ENCODE results near the gene OXLD1.

The OXLD1 gene

DNA sequence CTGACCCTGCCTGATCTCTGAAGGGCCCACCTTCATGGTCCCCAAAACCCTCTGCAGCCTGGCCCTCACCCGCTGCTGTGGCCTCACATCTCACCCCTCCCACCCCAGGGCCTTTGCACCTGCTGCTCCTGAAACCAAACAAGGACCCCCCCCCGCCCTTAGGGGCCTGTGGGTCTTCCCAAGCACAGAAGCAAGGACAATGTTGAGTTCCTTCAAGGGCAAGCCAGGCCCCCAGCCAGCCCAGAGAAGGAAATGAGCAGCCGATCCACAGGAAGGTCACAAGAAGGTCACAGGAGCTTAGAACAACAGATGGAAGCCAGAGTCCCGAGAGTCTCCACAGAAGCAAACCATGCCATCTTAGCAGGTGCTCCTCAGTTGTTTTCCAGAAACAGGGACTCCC, 9.6 kb downstream of the OXLD1 start:
- no peak overlapping the region for H3K27ac ChIP-seq (ENCODE audit: low read depth, low read length)
- no peak overlapping the region for H3K4me3 ChIP-seq (ENCODE audit: low read depth in 1 of 2, low read length in 2 of 2)
- H3K27me3 ChIP-seq (ENCODE audit: control insufficient read depth in 1 of 2, insufficient read depth in 2 of 2, low read length in 2 of 2): peaks cover 0 to 18% of the 10 kb centered on the region in 2 donors
- H3K9me3 ChIP-seq (ENCODE audit: low read length): no peaks in the 10 kb centered on the region
- no peaks in the 10 kb centered on the region for H3K36me3 ChIP-seq (ENCODE audit: insufficient read depth, low read length)
- H3K9ac ChIP-seq (ENCODE audit: low read length): no peak overlapping the region
- no peaks in the 10 kb centered on the region for H3K4me1 ChIP-seq (ENCODE audit: insufficient read depth, low read length)

DNA sequence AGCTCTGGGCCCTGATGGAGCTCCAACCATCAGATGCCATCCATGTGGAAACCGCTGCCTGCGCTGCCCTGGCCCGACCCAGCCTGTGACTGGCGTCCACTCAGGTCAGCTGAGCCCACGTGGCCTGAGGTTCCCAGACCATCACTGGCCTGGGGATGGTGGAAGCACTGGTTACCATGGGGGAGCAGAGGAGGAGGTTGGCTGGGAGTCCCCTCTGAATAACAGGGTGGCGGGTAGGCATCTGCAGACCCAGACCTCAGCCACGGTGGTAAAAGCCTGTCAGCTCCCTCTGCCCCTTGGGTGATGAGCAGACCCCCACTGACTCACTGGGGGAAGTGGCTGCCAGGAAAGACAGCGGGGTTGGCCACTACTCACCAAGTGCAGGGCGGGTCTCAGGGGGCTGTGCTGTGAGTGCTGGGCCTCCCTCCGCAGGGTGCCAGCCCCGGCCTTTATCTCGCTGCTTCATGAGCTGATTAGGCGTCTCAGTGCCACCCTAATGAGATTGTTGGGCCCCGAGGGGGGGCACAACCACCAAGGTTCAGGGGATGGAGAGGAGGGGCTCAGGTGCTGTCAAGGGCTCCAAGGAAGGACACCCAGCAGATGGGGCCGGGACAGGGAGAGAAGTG, 10.2 kb downstream of the OXLD1 start, which contains the start of gene PDE6G:
Gene PDE6G (minus strand): TSS at position 425 of the 626 bp plus-strand sequence. CDS start 3,237 bp downstream, outside the sequence.
- H3K27ac ChIP-seq (ENCODE audit: low read depth, low read length): no peak within 1 kb of the TSS
- H3K9me3 ChIP-seq (ENCODE audit: low read length): no peaks in the 10 kb centered on the region
- no peak within 1 kb of the TSS for H3K4me3 ChIP-seq (ENCODE audit: low read depth in 1 of 2, low read length in 2 of 2)
- peaks cover 0 to 24% of the 10 kb centered on the region in 2 donors for H3K27me3 ChIP-seq (ENCODE audit: control insufficient read depth in 1 of 2, insufficient read depth in 2 of 2, low read length in 2 of 2)
- no peaks in the 10 kb centered on the region for H3K36me3 ChIP-seq (ENCODE audit: insufficient read depth, low read length)
- no peaks in the 10 kb centered on the region for H3K4me1 ChIP-seq (ENCODE audit: insufficient read depth, low read length)
- H3K9ac ChIP-seq (ENCODE audit: low read length): no peak within 1 kb of the TSS

DNA sequence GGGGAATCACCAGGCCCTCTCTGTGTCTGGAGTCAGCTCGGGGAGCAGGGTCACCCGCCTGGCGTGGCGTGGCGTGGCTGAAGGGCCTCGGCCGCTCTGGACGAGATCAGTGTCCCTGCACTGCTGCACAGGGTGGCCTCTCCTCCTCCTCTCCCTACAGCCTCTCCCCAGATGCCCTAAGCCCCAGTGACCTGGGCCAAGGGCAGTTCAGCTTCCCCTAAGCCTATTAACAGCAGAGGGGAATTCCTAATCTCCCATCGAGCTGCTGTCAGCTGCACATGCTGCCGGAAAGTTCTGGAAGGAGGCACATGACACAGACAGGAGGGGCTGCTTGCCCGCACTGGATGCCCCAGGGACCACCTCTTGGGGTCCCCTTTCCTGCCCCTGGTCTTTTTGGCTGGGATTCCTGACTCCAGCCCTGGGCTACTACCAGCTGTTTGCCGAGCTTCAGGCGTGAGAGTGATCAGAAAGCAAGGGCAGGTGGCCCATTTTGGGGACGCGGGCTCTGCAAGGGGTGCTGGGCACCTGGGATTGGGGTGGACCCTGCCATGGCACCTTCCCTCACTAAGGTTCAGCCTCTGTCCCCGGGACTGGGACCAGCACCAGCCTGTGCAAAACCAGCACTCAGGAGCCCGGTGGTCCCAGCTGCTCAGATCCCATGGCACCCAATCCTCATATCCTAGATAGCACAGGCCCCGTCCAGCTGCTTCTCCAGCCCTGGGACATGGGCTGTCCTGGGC, 10.9 kb downstream of the OXLD1 start:
- no peaks in the 10 kb centered on the region for H3K9me3 ChIP-seq (ENCODE audit: low read length)
- H3K4me3 ChIP-seq (ENCODE audit: low read depth in 1 of 2, low read length in 2 of 2): no peak overlapping the region
- H3K27me3 ChIP-seq (ENCODE audit: control insufficient read depth in 1 of 2, insufficient read depth in 2 of 2, low read length in 2 of 2): peaks cover 3 to 31% of the 10 kb centered on the region in 2 donors
- H3K9ac ChIP-seq (ENCODE audit: low read length): no peak overlapping the region
- H3K36me3 ChIP-seq (ENCODE audit: insufficient read depth, low read length): no peaks in the 10 kb centered on the region
- H3K27ac ChIP-seq (ENCODE audit: low read depth, low read length): no peak overlapping the region
- H3K4me1 ChIP-seq (ENCODE audit: insufficient read depth, low read length): no peaks in the 10 kb centered on the region

DNA sequence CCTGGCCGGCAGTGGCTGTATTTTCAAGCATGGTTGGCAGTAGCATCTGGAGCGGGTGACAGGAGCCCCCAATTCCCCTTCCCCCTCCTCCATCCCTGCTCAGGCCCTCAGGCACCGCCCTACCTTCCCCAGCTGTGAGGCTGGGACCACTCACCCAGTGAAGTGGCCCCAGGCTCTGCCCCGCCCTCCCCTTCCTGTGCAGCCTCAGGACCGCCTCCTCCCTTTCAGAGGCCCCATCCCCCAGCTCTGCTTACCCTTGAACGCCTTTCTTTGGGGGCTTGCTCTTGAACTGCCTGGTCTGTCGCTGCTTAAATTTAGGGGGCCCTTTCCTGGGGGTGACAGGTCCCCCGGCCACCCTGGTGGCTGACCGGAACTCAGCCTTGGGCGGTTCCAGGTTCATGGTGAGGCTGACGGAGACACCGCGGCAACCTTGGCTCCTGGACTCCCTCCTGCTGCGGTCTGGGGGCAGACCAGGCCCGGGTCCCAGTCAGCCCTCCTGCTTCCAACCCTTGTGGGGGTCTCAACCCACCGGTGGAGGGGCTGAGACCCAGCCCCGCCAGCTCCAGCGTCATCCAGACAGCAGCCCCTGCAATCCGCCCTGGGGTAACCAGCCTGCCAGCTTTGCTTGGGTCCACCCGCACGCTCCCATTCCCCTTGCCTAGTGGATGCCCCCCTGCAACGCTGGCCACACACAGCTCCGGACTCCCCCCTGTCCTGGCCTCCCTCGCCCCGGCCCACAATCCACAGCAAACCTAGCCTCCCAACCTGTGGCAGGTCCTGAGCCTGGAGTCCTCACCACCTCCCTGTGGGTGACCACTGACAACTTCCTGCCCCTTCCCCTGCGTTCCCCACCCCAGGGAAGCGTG, 13.3 kb downstream of the OXLD1 start:
- peaks cover 16 to 52% of the 10 kb centered on the region in 2 donors for H3K27me3 ChIP-seq (ENCODE audit: control insufficient read depth in 1 of 2, insufficient read depth in 2 of 2, low read length in 2 of 2)
- no peaks in the 10 kb centered on the region for H3K4me1 ChIP-seq (ENCODE audit: insufficient read depth, low read length)
- no peak overlapping the region for H3K27ac ChIP-seq (ENCODE audit: low read depth, low read length)
- no peaks in the 10 kb centered on the region for H3K36me3 ChIP-seq (ENCODE audit: insufficient read depth, low read length)
- no peak overlapping the region for H3K4me3 ChIP-seq (ENCODE audit: low read depth in 1 of 2, low read length in 2 of 2)
- H3K9ac ChIP-seq (ENCODE audit: low read length): no peak overlapping the region
- no peaks in the 10 kb centered on the region for H3K9me3 ChIP-seq (ENCODE audit: low read length)

DNA sequence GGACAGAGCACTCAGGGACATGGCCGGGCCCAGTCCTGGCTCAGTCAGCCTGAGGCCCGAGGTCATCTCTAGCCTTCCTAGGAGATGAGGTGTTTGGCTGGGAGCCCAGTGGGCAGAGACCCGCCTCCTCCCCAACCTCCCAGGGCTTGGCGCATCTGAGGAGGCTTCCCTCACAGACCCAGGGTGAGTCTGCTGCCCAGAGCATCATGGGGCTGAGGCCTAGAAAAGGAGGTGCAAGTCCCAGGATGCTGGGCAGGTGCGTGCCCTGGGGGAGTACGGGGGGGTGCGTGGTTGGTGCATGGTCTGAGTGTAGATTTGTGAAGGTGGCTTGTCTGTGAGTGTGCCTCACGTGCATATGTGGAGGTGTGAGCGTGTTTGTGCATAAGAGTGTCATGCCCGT, 14.7 kb downstream of the OXLD1 start:
- peaks cover 16 to 62% of the 10 kb centered on the region in 2 donors for H3K27me3 ChIP-seq (ENCODE audit: control insufficient read depth in 1 of 2, insufficient read depth in 2 of 2, low read length in 2 of 2)
- H3K4me1 ChIP-seq (ENCODE audit: insufficient read depth, low read length): no peaks in the 10 kb centered on the region
- H3K4me3 ChIP-seq (ENCODE audit: low read depth in 1 of 2, low read length in 2 of 2): no peak overlapping the region
- no peak overlapping the region for H3K9ac ChIP-seq (ENCODE audit: low read length)
- no peak overlapping the region for H3K27ac ChIP-seq (ENCODE audit: low read depth, low read length)
- H3K9me3 ChIP-seq (ENCODE audit: low read length): no peaks in the 10 kb centered on the region
- no peaks in the 10 kb centered on the region for H3K36me3 ChIP-seq (ENCODE audit: insufficient read depth, low read length)

DNA sequence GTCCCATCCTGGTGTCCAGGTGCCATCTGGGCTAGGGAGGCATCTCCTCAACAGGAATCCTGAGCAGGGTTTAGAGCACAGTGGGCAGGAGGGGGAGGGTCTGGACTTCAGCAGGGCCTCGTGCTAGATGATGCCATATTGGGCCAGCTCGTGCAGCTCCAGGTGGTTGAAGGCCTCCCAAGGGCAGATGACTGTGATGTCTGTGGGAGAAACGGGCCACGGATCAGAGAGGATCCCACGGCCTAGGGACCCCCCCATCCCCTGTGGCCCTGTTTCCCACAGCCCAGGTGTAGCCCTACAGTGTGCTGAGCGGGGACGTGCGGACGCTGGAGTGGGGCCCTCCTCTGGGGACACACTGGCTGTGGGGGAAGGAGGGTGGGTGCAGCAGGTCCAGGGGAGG, 15.5 kb downstream of the OXLD1 start:
- no peaks in the 10 kb centered on the region for H3K36me3 ChIP-seq (ENCODE audit: insufficient read depth, low read length)
- no peak overlapping the region for H3K9ac ChIP-seq (ENCODE audit: low read length)
- no peaks in the 10 kb centered on the region for H3K9me3 ChIP-seq (ENCODE audit: low read length)
- no peak overlapping the region for H3K4me3 ChIP-seq (ENCODE audit: low read depth in 1 of 2, low read length in 2 of 2)
- no peak overlapping the region for H3K27ac ChIP-seq (ENCODE audit: low read depth, low read length)
- no peaks in the 10 kb centered on the region for H3K4me1 ChIP-seq (ENCODE audit: insufficient read depth, low read length)
- peaks cover 16 to 62% of the 10 kb centered on the region in 2 donors for H3K27me3 ChIP-seq (ENCODE audit: control insufficient read depth in 1 of 2, insufficient read depth in 2 of 2, low read length in 2 of 2)

DNA sequence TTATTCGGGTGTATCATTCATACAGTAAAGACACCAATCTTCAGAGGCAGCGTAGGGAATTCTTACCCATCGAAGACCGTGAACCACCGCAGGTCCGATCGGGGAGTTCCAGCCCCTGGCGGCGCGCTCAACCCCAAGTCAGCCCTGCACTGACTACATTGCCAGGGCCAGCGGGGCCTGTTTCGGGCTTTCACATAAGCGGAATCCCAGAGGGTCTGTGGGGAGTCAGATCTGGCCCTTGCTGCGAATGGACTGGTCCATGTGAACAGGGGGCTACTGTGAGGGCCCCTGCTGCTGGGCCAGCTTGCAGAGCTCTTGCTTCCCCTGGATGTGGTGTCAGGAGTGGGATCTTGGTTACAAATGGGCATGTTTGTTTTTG, 17.7 kb downstream of the OXLD1 start:
- peaks cover 16 to 56% of the 10 kb centered on the region in 2 donors for H3K27me3 ChIP-seq (ENCODE audit: control insufficient read depth in 1 of 2, insufficient read depth in 2 of 2, low read length in 2 of 2)
- no peak overlapping the region for H3K9ac ChIP-seq (ENCODE audit: low read length)
- no peak overlapping the region for H3K27ac ChIP-seq (ENCODE audit: low read depth, low read length)

DNA sequence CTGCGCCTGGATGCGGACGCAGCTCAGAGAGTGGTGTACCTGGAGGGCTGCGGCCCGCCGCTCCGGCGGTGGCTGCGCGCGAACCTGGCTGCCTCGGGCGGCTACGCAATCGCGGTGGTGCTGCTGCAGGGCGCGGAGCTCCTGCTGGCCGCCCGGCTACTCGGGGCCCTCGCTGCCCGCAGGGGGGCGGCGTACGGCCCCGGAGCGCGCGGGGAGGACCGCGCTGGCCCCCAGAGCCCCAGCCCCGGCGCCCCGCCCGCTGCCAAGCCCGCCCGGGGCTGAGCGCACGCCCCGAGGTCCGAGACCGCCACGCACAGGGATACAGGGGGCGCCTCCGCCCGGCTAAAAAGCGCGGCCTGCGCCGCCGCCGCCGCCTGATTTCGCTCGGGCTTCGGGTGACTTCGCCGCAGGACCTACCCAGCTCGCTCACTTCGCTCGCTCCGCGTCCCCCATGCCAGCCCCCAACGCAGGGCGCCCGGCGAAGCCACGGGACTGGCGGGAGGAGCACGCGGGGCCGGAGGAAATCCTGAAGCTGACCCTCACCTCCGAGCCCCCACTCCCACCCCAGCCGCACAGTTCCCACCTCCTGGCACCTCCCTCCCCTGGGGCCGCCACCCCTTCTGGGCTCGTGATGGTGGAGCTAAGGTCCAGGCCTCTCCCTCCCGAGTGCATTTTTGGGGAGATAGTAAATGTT, 18.2 kb downstream of the OXLD1 start:
- H3K4me3 ChIP-seq (ENCODE audit: low read depth in 1 of 2, low read length in 2 of 2): no peak overlapping the region
- no peaks in the 10 kb centered on the region for H3K9me3 ChIP-seq (ENCODE audit: low read length)
- no peak overlapping the region for H3K9ac ChIP-seq (ENCODE audit: low read length)
- H3K27me3 ChIP-seq (ENCODE audit: control insufficient read depth in 1 of 2, insufficient read depth in 2 of 2, low read length in 2 of 2): peaks cover 16 to 51% of the 10 kb centered on the region in 2 donors
- no peaks in the 10 kb centered on the region for H3K36me3 ChIP-seq (ENCODE audit: insufficient read depth, low read length)
- H3K4me1 ChIP-seq (ENCODE audit: insufficient read depth, low read length): no peaks in the 10 kb centered on the region
- no peak overlapping the region for H3K27ac ChIP-seq (ENCODE audit: low read depth, low read length)

More for the DNA sequence above, 17.7 kb downstream of the OXLD1 start:
- Histone ChIP-seq H3K9me3 (ENCODE audit: low read length) (no peaks in the 10 kb centered on the region), H3K4me3 (ENCODE audit: low read depth in 1 of 2, low read length in 2 of 2) (no peak overlapping the region), H3K36me3 (ENCODE audit: insufficient read depth, low read length) (no peaks in the 10 kb centered on the region), H3K4me1 (ENCODE audit: insufficient read depth, low read length) (no peaks in the 10 kb centered on the region)

DNA sequence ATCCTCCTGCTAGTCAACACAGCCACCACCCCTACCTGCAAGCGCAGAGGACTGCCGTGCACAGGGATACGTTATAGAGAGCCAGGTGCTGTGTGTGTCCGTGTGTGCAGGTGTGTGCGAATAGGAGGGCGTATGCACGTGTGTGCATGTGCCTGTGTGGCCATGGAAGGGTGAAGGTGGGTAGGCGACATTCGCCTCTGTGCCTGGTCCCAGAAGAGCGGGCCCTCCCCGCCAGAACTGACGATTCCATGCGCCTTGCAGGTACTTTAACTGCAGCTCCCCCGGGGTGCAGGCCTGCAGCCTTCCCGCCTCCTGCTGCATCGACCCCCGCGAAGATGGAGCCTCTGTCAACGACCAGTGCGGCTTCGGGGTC, 18.8 kb downstream of the OXLD1 start:
- Histone ChIP-seq H3K27ac (ENCODE audit: low read depth, low read length) (no peak overlapping the region), H3K9ac (ENCODE audit: low read length) (no peak overlapping the region), H3K27me3 (ENCODE audit: control insufficient read depth in 1 of 2, insufficient read depth in 2 of 2, low read length in 2 of 2) (peaks cover 16 to 46% of the 10 kb centered on the region in 2 donors), H3K4me1 (ENCODE audit: insufficient read depth, low read length) (no peaks in the 10 kb centered on the region), H3K36me3 (ENCODE audit: insufficient read depth, low read length) (no peaks in the 10 kb centered on the region), H3K9me3 (ENCODE audit: low read length) (no peaks in the 10 kb centered on the region), H3K4me3 (ENCODE audit: low read depth in 1 of 2, low read length in 2 of 2) (no peak overlapping the region)

DNA sequence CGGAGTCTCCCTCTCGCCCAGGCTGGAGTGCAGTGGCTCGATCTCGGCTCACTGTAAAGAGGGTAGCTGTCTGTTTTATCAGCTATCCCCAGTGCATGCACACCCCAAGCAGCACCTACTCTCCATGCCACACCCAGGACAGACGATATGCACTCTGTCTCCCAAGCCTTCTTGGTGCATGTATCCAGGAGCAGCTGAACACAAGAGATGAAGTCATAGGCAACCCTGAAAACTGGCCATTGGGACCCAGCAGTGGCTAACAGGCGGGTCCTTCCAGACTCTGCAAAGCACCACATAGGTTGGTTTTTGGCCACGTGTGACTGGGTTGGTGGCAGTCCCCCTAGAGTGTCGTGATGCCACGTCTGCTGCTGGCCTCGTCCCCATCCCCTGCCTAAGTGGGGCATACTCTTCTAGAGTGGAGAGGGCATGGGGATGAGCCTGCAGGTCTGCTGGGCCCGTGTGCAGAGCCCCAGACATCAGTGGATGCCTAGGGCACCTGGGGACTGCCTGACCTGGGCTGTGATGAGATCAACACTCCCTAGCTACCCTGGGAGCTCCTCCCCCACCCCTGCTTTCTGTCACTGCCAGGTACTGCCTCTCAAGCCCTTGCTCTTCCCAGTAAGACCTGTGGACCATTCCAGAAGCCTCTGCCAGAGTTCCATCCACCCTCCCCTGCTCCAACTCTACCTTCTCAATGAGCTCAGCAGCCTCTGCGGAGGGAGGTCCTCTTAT, 19.4 kb downstream of the OXLD1 start:
- no peak overlapping the region for H3K9ac ChIP-seq (ENCODE audit: low read length)
- no peaks in the 10 kb centered on the region for H3K36me3 ChIP-seq (ENCODE audit: insufficient read depth, low read length)
- no peaks in the 10 kb centered on the region for H3K4me1 ChIP-seq (ENCODE audit: insufficient read depth, low read length)
- no peak overlapping the region for H3K27ac ChIP-seq (ENCODE audit: low read depth, low read length)
- H3K9me3 ChIP-seq (ENCODE audit: low read length): no peaks in the 10 kb centered on the region
- H3K4me3 ChIP-seq (ENCODE audit: low read depth in 1 of 2, low read length in 2 of 2): no peak overlapping the region
- peaks cover 16 to 44% of the 10 kb centered on the region in 2 donors for H3K27me3 ChIP-seq (ENCODE audit: control insufficient read depth in 1 of 2, insufficient read depth in 2 of 2, low read length in 2 of 2)
